Mesothelial cell of epicardium (in vitro differentiated cells): ENCODE results near the gene EFHD2. TPM values are rescaled to one million over a fixed set of nuclear protein-coding genes. Genes with fewer than 3 reads are reported as not detected.
"Not testable (repeated sequence)": the region's sequence is repeated elsewhere in the genome, so short reads cannot be mapped to it uniquely, and the experiment has no call there.

Source experiments
- DNase-seq, 2 experiments: peaks; one replicate each; pipeline ENCODE4 v3.0.0; 2021; ENCODE audit warnings: low spot score in 2 of 2; ENCODE audit not compliant: unreplicated experiment in 2 of 2
- H3K27ac Mint-ChIP-seq: 2 replicates; pipeline ENCODE4 v1.8.0; 2021; ENCODE audit warnings: mixed read lengths
- H3K27me3 Mint-ChIP-seq: 2 replicates; pipeline ENCODE4 v1.8.0; 2021; ENCODE audit warnings: low read depth, mixed read lengths
- H3K36me3 Mint-ChIP-seq: 2 replicates; pipeline ENCODE4 v1.8.0; 2021; ENCODE audit warnings: mixed read lengths
- H3K4me1 Mint-ChIP-seq: 2 replicates; pipeline ENCODE4 v1.8.0; 2021; ENCODE audit warnings: mixed read lengths
- H3K4me3 Mint-ChIP-seq: 2 replicates; pipeline ENCODE4 v1.8.0; 2021; ENCODE audit warnings: mild to moderate bottlenecking, moderate library complexity, mixed read lengths
- H3K9me3 Mint-ChIP-seq: 2 replicates; pipeline ENCODE4 v1.8.0; 2021; ENCODE audit warnings: mixed read lengths
- total RNA-seq: library from RNA; stranded (reverse); gene quantifications from 3 replicates; pipeline ENCODE4 v1.2.1, GENCODE V29; 2021
- TF ChIP-seq, protein P1 (sequence below): fragments of 200-600 bp; sonication (generic); IDR thresholded peaks from one replicate; pipeline ENCODE4 v1.5.0; 2021; ENCODE audit warnings: antibody characterized with exemption; ENCODE audit not compliant: unreplicated experiment

The EFHD2 gene
- total RNA-seq, 1 donor from 2014 or later = 16.2 TPM

- H3K27me3 Mint-ChIP-seq = no peaks in the 10 kb centered on the region
- H3K4me1 Mint-ChIP-seq = peaks cover 11% of the 10 kb centered on the region
- no peak for DNase-seq
- no peak overlapping the region for H3K4me3 Mint-ChIP-seq
- TF ChIP-seq, protein P1, sequence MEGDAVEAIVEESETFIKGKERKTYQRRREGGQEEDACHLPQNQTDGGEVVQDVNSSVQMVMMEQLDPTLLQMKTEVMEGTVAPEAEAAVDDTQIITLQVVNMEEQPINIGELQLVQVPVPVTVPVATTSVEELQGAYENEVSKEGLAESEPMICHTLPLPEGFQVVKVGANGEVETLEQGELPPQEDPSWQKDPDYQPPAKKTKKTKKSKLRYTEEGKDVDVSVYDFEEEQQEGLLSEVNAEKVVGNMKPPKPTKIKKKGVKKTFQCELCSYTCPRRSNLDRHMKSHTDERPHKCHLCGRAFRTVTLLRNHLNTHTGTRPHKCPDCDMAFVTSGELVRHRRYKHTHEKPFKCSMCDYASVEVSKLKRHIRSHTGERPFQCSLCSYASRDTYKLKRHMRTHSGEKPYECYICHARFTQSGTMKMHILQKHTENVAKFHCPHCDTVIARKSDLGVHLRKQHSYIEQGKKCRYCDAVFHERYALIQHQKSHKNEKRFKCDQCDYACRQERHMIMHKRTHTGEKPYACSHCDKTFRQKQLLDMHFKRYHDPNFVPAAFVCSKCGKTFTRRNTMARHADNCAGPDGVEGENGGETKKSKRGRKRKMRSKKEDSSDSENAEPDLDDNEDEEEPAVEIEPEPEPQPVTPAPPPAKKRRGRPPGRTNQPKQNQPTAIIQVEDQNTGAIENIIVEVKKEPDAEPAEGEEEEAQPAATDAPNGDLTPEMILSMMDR = no peak
- H3K9me3 Mint-ChIP-seq = no peaks in the 10 kb centered on the region
- no peak overlapping the region for H3K27ac Mint-ChIP-seq
- peaks cover 4% of the 10 kb centered on the region for H3K36me3 Mint-ChIP-seq
Measured at GRCh38 chr1:15424981-15425380, 15.3 kb downstream of the EFHD2 start.

DNA sequence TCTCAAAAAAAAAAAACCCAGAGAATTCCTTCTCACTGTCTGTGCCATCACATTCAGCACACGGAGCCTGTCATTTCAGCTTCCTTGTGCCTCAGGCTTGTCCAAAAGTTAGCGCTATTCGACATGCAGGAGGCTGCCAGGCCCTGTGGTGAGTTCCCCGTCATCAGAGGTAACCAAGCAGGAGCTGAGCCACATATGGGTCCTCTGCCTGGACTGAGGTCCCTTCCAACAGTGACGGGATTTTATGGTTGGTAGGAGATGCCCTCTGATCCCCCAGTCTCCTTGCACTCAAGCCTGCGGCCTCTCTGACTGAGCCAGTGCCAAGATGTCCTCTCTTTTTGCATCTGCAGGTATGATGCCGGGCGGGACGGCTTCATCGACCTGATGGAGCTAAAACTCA, 15.8 kb downstream of the EFHD2 start:
- TF ChIP-seq, protein P1 = no peak
- Mint-ChIP-seq H3K27ac (no peak overlapping the region), H3K4me3 (no peak overlapping the region), H3K4me1 (peaks cover 11% of the 10 kb centered on the region), H3K9me3 (no peaks in the 10 kb centered on the region), H3K27me3 (no peaks in the 10 kb centered on the region), H3K36me3 (peaks cover 4% of the 10 kb centered on the region)
- DNase-seq = no peak

DNA sequence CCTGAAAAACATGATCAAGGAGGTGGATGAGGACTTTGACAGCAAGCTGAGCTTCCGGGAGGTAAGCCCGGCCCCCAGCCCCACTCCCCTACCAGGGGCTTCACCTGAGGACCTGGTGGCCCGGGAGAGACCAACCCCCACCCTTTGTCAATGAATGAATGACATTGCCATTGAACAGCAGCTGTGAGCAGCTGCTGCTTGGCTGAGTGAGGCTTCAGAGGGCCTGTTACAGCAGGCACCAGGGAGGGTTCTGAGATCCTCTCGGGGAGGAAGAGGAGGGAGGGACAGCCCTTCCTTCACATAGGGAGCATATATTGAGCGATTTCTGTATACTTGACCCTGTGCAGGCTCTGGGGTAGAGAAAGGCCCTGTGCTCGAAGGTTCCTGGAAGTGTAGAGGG, 16.3 kb downstream of the EFHD2 start:
- H3K4me1 Mint-ChIP-seq = peaks cover 11% of the 10 kb centered on the region
- H3K9me3 Mint-ChIP-seq = no peaks in the 10 kb centered on the region
- no peak overlapping the region for H3K27ac Mint-ChIP-seq
- TF ChIP-seq, protein P1 = no peak
- no peak overlapping the region for H3K4me3 Mint-ChIP-seq
- no peaks in the 10 kb centered on the region for H3K27me3 Mint-ChIP-seq
- H3K36me3 Mint-ChIP-seq = peaks cover 4% of the 10 kb centered on the region
- DNase-seq = no peak

GRCh38 chr1:15426492-15427279, 17.0 kb downstream of the EFHD2 start:
- Mint-ChIP-seq H3K36me3 (peaks cover 4% of the 10 kb centered on the region), H3K9me3 (no peaks in the 10 kb centered on the region), H3K27me3 (no peaks in the 10 kb centered on the region), H3K4me1 (peaks cover 11% of the 10 kb centered on the region), H3K27ac (no peak overlapping the region), H3K4me3 (no peak overlapping the region)
- TF ChIP-seq, protein P1 = no peak
- no peak for DNase-seq

GRCh38 chr1:15427280-15427666, 17.6 kb downstream of the EFHD2 start:
- peaks cover 4% of the 10 kb centered on the region for H3K36me3 Mint-ChIP-seq
- no peak overlapping the region for H3K27ac Mint-ChIP-seq
- no peaks in the 10 kb centered on the region for H3K9me3 Mint-ChIP-seq
- TF ChIP-seq, protein P1 = no peak
- H3K27me3 Mint-ChIP-seq = no peaks in the 10 kb centered on the region
- H3K4me1 Mint-ChIP-seq = peaks cover 11% of the 10 kb centered on the region
- no peak overlapping the region for H3K4me3 Mint-ChIP-seq
- no peak for DNase-seq

GRCh38 chr1:15428252-15428651, 18.6 kb downstream of the EFHD2 start:
- DNase-seq, H3K27me3 Mint-ChIP-seq, H3K36me3 Mint-ChIP-seq, H3K27ac Mint-ChIP-seq, H3K9me3 Mint-ChIP-seq, H3K4me3 Mint-ChIP-seq: not testable (repeated sequence)
- peaks cover 15% of the 10 kb centered on the region for H3K4me1 Mint-ChIP-seq
